H54 (cell line): ENCODE results near the gene RGCC.
"Not testable (repeated sequence)": the region's sequence is repeated elsewhere in the genome, so short reads cannot be mapped to it uniquely, and the experiment has no call there.

Experiments used
- DNase-seq: peaks from one replicate; pipeline ENCODE4 v3.0.0; 2011; ENCODE audit warnings: low spot score, mixed read lengths; ENCODE audit not compliant: insufficient read length
- FAIRE-seq: peaks from 3 replicates; lab custom pipeline; 2011; peaks lifted over from hg19 to GRCh38; lab: Jason Lieb, UNC
- POLR2A ChIP-seq: IDR thresholded peaks from 2 replicates; pipeline ENCODE4 v1.6.1; 2011; ENCODE audit warnings: low read depth, mild to moderate bottlenecking, low read length

The RGCC gene

GRCh38 chr13:41426047-41426446 is 31.3 kb upstream of the RGCC start:
- FAIRE-seq (no peak), DNase-seq (no peak)

DNA sequence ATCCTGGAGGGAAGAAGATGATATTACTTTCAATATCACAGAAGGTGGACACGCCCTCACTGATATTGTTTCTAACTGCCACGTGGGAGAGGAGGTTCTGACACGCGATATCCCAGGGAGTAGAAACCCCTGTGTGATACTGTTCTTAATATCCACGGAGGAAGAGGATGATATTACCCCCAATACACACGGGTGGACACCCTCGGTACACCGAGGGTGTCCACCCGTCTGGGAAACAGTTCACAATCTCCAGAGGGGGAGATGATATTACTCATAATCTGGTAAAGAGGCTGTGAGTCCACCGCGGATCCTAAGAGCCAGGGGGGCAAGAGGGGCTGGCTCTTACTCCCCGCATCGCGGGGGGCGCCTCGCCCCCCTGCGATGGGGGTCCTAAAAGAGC is 29.7 kb upstream of the RGCC start:
- FAIRE-seq (no peak), DNase-seq (no peak)
- no peak for TF ChIP-seq POLR2A

More at GRCh38 chr13:41426047-41426446, 31.3 kb upstream of the RGCC start:
- no peak for TF ChIP-seq POLR2A

DNA sequence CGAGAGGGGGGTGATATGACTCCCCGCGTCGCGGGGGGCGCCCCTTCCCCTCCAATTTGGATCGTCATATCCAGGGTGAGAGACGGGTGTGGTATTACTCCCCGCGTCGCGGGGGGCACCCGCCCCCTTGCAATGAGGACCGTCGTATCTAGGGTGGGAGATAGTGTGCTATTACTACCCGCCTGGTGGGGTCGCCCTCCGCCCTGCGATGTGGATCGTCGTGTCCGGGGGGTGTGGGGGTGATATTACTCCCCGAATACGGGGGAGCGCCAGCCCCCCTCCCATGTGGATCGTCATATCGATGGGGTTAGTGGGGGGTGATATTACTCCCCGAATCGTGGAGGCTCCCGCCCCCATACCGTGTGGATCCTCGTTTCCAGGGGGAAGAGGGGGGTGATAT is 29.2 kb upstream of the RGCC start:
- TF ChIP-seq POLR2A, result no peak
- FAIRE-seq (no peak), DNase-seq (no peak)

DNA sequence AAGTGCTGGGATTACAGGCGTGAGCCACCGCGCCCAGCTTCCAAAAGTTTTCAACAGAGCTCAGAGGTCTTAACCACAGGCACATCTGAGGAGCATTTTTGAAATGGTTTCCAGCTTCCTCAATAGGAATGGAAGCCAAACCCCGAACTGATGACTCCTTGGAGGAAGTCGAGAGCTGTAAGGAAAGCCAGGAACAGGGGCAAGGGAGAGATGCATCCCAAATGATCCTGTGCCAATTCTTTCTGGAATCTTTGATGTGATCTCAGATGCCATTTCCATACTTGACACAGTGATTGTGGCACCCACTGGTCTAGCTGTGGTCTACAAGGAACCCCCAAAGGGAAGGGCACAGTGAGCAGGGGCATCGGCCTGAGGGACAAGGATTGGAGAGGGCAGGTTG is 23.3 kb upstream of the RGCC start:
- not testable (repeated sequence) for DNase-seq, FAIRE-seq

GRCh38 chr13:41434831-41435520 is 22.4 kb upstream of the RGCC start:
- DNase-seq (no peak), FAIRE-seq (no peak)
- no peak for TF ChIP-seq POLR2A

- no peak for FAIRE-seq
- TF ChIP-seq POLR2A, result no peak
- DNase-seq, result no peak
Measured at GRCh38 chr13:41443969-41444368, 13.4 kb upstream of the RGCC start.

DNA sequence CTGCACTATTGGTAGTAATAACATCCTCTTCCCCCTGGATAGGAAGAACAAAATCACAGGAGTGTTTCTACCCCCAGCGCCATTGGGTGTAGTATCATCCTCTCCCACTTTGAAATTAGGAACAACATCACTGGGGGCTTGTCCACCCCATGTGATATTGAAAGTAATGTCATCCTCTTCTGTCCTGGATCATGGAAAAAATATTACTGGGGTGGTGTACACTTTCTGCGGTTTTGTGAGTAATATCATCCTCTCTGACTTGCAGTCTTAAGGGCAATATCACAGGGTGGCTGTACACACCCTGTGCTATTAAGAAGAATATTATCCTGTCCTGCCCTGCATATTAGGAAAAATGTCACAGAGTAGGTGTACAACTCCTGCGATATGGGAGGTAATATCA is 4.9 kb upstream of the RGCC start:
- no peak for TF ChIP-seq POLR2A
- FAIRE-seq (no peak), DNase-seq (no peak)

DNA sequence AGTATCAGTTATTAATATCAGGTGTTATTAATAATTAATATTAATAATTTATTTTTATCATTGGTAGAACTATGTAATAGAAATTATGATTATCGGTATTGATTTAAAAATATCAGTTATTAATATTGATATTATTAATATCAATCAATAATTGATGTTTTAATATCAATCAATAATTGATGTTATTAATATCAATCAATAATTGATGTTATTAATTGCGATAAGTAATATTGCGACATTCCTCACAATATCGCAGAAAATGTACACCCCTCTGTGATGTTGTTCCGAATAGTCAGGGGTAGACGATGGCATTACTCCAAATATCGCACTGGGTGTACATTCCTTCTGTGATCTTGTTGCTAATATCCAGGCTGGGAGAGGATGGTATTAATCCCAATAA is 3.7 kb upstream of the RGCC start:
- FAIRE-seq (no peak), DNase-seq (no peak)
- TF ChIP-seq POLR2A, result no peak

DNA sequence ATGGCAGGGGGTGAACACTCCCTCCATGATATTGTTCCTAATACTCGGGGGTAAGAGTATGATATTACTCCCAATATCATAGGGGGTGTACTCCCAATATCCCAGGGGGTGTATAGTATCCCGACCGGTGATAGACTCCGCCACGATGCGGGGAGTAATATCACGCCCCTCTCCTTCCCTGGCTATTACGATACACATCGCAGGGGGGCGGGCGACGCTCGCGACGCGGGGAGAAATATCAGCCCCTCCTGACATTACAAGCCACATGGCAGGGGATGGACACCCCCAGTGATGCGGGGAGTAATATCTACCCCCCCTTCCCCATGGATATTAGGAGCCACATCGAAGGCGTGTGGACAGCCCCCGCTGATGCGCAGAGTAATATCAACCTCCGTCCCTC is 3.2 kb upstream of the RGCC start:
- FAIRE-seq (no peak), DNase-seq (no peak)
- TF ChIP-seq POLR2A, result no peak

- FAIRE-seq, result no peak
- no peak for DNase-seq
- TF ChIP-seq POLR2A, result no peak
Measured at GRCh38 chr13:41455725-41456419, 1.5 kb upstream of the RGCC start.

DNA sequence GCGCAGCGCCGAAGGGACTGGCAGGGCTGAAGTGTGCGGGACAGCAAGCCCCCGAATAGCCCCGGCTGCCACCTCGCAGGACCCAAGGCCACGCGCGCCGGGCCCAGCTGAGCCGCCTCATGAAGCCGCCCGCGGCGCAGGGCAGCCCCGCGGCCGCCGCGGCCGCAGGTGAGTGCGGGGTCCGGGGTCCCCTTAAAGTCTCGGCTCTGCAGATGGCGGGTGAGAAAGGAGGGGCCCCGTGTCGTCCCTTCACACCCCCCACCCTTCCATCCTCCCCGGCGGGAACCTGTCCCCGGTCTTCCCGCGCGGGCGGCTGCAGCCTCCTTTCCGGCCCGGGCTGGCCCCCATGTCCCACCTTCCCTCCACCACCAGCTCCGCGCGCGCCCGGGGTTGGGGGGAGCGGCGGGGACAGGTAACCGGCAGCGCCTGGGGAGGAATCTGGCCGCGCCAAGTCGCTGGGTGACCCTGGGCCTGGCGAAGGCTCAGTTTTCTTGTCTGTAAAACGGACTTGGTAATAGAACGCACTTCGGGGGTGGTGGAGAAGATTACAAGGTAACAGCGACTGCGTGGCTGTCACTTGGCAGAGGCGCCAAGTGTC is 338 bp downstream of the RGCC start:
- no peak for TF ChIP-seq POLR2A
- DNase-seq (no peak), FAIRE-seq (no peak)

DNA sequence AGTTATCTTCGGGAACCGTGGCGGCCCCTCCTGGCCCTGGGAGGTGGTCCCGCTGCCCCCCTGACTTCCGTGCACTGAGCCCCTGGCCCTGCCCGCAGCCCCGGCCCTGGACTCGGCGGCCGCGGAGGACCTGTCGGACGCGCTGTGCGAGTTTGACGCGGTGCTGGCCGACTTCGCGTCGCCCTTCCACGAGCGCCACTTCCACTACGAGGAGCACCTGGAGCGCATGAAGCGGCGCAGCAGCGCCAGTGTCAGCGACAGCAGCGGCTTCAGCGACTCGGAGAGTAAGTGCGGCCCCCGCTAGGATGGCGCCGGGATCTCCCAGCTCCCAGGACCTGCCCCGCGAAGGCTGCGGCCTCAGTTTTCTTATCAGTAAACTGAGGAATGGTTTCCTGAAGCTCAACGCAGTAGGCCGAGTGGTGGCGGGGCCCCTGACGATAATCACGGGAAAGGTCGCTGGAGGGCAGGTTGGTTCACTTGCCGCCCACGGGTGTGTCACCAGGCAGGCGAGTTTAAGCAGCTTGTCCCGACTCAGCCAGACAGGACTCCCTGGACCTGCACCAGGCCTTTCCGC is 924 bp downstream of the RGCC start:
- TF ChIP-seq POLR2A, result no peak
- FAIRE-seq (no peak), DNase-seq (no peak)

GRCh38 chr13:41458761-41459431 is 1.5 kb downstream of the RGCC start:
- TF ChIP-seq POLR2A, result no peak
- FAIRE-seq, result no peak
- DNase-seq, result no peak
